Sigmoid colon (tissue), 4 donors: Measurements from ENCODE around the gene OTOP3.

ENCODE experiments used
- EP300 ChIP-seq, 4 donors: sonication (generic); formaldehyde crosslinking; IDR thresholded peaks; one replicate each; pipeline ENCODE4 v1.6.1; 2017; ENCODE audit warnings: antibody characterized with exemption in 4 of 4
- POLR2A ChIP-seq, 2 donors: fragments of 450-650 bp; IDR thresholded peaks; one replicate each; pipeline ENCODE4 v1.6.1; 2016; ENCODE audit warnings: antibody characterized with exemption in 2 of 2, mild to moderate bottlenecking in 2 of 2, moderate library complexity in 2 of 2
- POLR2AphosphoS5 ChIP-seq, 4 donors: sonication (generic); formaldehyde crosslinking; IDR thresholded peaks; one replicate each; pipeline ENCODE4 v1.6.1; 2017; ENCODE audit warnings: antibody characterized with exemption in 4 of 4
- TF ChIP-seq, protein P1 (sequence below), 4 experiments: fragments of 450-650 bp in 3 of 4; fragments of 200-600 bp in 1 of 4; IDR thresholded peaks; one replicate each; pipeline ENCODE4 v1.5.1; 2016 to 2019; ENCODE audit warnings: antibody characterized with exemption in 4 of 4, mild to moderate bottlenecking in 3 of 4, moderate library complexity in 2 of 4

DNA sequence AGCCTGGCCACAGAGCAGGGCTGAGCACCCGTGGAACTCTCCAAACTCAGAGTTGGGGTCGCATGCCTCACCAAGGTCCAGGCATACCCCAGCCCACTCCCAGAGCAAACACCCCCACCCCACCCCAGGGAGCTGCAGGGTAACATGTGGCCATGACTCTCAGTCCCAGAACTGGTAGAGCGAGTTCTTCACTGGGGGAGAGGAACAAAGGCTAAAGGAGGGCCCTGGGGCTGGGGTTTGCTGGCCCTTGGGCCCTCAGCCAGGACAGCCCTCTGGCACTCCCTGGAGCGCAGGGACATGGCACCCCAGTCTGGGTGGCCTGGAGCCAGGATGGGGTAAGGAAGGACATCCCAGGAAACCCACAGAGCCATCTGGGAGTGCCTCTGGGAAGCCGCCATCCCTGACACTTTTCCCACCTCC, 32.7 kb downstream of the OTOP3 start:
- TF ChIP-seq, protein P1, sequence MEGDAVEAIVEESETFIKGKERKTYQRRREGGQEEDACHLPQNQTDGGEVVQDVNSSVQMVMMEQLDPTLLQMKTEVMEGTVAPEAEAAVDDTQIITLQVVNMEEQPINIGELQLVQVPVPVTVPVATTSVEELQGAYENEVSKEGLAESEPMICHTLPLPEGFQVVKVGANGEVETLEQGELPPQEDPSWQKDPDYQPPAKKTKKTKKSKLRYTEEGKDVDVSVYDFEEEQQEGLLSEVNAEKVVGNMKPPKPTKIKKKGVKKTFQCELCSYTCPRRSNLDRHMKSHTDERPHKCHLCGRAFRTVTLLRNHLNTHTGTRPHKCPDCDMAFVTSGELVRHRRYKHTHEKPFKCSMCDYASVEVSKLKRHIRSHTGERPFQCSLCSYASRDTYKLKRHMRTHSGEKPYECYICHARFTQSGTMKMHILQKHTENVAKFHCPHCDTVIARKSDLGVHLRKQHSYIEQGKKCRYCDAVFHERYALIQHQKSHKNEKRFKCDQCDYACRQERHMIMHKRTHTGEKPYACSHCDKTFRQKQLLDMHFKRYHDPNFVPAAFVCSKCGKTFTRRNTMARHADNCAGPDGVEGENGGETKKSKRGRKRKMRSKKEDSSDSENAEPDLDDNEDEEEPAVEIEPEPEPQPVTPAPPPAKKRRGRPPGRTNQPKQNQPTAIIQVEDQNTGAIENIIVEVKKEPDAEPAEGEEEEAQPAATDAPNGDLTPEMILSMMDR (IDR thresholded peaks at IDR 0.05): no peak
- TF ChIP-seq POLR2AphosphoS5 (IDR thresholded peaks at IDR 0.05) (no peak), EP300 (IDR thresholded peaks at IDR 0.05) (no peak), POLR2A (IDR thresholded peaks at IDR 0.05) (no peak)
